ENCODE measurements around the gene KANTR.

DNA sequence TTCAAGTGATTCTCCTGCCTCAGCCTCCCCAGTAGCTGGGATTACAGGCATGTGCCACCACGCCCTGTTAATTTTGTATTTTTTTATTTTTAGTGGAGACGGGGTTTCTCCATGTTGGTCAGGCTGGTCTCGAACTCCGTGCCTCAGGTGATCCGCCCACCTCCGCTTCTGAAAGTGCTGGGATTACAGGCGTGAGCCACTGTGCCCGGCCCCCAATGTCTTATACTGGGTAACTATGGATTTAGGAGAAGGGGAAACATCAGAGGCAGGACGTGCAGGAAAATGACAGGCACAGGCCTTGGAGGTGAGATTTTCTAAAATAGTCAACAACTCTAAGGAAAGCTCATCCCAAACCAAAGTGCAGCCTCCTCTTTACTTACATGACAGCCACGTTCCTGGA, 22.9 kb upstream of the KANTR start:
- TF ChIP-seq, protein P1, sequence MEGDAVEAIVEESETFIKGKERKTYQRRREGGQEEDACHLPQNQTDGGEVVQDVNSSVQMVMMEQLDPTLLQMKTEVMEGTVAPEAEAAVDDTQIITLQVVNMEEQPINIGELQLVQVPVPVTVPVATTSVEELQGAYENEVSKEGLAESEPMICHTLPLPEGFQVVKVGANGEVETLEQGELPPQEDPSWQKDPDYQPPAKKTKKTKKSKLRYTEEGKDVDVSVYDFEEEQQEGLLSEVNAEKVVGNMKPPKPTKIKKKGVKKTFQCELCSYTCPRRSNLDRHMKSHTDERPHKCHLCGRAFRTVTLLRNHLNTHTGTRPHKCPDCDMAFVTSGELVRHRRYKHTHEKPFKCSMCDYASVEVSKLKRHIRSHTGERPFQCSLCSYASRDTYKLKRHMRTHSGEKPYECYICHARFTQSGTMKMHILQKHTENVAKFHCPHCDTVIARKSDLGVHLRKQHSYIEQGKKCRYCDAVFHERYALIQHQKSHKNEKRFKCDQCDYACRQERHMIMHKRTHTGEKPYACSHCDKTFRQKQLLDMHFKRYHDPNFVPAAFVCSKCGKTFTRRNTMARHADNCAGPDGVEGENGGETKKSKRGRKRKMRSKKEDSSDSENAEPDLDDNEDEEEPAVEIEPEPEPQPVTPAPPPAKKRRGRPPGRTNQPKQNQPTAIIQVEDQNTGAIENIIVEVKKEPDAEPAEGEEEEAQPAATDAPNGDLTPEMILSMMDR (IDR thresholded peaks at IDR 0.05 in 2 of 3, conservative IDR thresholded peaks at IDR 0.05 in 1 of 3; ENCODE audit: borderline replicate concordance in 1 of 3, insufficient read depth in 1 of 3, low read depth in 2 of 3, low read length in 2 of 3), result no peak
- TF ChIP-seq EZH2 (IDR thresholded peaks at IDR 0.05) (no peak), POLR2A (IDR thresholded peaks at IDR 0.05; ENCODE audit: borderline replicate concordance, extremely low read depth, insufficient read depth, insufficient read length) (no peak), POLR2AphosphoS5 (IDR thresholded peaks at IDR 0.05; ENCODE audit: low read depth, low read length) (no peak), TCF7L2 (IDR thresholded peaks at IDR 0.05; ENCODE audit: borderline replicate concordance, extremely low read depth, insufficient read depth, insufficient read length) (no peak), JUND (IDR thresholded peaks at IDR 0.05) (no peak), FOSL1 (IDR thresholded peaks at IDR 0.05; ENCODE audit: low read depth) (no peak), RAD21 (IDR thresholded peaks at IDR 0.05; ENCODE audit: low read depth) (no peak), YY1 (IDR thresholded peaks at IDR 0.05; ENCODE audit: extremely low read depth, insufficient replicate concordance, low read depth, low read length) (no peak)
- TF ChIP-seq, protein P2, sequence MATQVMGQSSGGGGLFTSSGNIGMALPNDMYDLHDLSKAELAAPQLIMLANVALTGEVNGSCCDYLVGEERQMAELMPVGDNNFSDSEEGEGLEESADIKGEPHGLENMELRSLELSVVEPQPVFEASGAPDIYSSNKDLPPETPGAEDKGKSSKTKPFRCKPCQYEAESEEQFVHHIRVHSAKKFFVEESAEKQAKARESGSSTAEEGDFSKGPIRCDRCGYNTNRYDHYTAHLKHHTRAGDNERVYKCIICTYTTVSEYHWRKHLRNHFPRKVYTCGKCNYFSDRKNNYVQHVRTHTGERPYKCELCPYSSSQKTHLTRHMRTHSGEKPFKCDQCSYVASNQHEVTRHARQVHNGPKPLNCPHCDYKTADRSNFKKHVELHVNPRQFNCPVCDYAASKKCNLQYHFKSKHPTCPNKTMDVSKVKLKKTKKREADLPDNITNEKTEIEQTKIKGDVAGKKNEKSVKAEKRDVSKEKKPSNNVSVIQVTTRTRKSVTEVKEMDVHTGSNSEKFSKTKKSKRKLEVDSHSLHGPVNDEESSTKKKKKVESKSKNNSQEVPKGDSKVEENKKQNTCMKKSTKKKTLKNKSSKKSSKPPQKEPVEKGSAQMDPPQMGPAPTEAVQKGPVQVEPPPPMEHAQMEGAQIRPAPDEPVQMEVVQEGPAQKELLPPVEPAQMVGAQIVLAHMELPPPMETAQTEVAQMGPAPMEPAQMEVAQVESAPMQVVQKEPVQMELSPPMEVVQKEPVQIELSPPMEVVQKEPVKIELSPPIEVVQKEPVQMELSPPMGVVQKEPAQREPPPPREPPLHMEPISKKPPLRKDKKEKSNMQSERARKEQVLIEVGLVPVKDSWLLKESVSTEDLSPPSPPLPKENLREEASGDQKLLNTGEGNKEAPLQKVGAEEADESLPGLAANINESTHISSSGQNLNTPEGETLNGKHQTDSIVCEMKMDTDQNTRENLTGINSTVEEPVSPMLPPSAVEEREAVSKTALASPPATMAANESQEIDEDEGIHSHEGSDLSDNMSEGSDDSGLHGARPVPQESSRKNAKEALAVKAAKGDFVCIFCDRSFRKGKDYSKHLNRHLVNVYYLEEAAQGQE (IDR thresholded peaks at IDR 0.05; ENCODE audit: low read depth), result no peak
